GM23248 (cell line): ENCODE measurements around the gene PNMA6A. TPM values are rescaled to one million over a fixed set of nuclear protein-coding genes. Genes with fewer than 3 reads are reported as not detected.
"Not testable (repeated sequence)": the region's sequence is repeated elsewhere in the genome, so short reads cannot be mapped to it uniquely, and the experiment has no call there.

Experiments used
- DNase-seq: peaks from one replicate; pipeline ENCODE4 v3.0.0-alpha.2; 2015
- H2AFZ ChIP-seq: fragments of 200-600 bp; sonication (generic); 2 replicates; pipeline ENCODE4 v1.6.1; 2016; ENCODE audit warnings: antibody characterized with exemption
- H3F3A ChIP-seq: fragments of 200-600 bp; sonication (generic); 2 replicates; pipeline ENCODE4 v1.6.1; 2016; ENCODE audit warnings: mild to moderate bottlenecking, antibody characterized with exemption, mixed run types; ENCODE audit not compliant: insufficient read depth
- H3K27ac ChIP-seq: fragments of 200-600 bp; sonication (generic); 2 replicates; pipeline ENCODE4 v1.5.1; 2016; ENCODE audit warnings: mild to moderate bottlenecking
- H3K27me3 ChIP-seq: fragments of 200-600 bp; sonication (generic); replicated peaks from 2 replicates; pipeline ENCODE4 v1.6.1; 2016; ENCODE audit warnings: mild to moderate bottlenecking; ENCODE audit not compliant: insufficient read depth
- H3K36me3 ChIP-seq: fragments of 200-600 bp; sonication (generic); 2 replicates; pipeline ENCODE4 v1.6.1; 2016; ENCODE audit warnings: low read depth, mild to moderate bottlenecking
- H3K4me1 ChIP-seq: fragments of 200-600 bp; sonication (generic); 2 replicates; pipeline ENCODE4 v1.6.1; 2016; ENCODE audit warnings: mild to moderate bottlenecking; ENCODE audit not compliant: insufficient read depth
- H3K4me2 ChIP-seq: fragments of 200-600 bp; sonication (generic); one replicate; pipeline ENCODE4 v1.6.1; 2016; ENCODE audit warnings: mild to moderate bottlenecking; ENCODE audit not compliant: unreplicated experiment
- H3K4me3 ChIP-seq: fragments of 200-600 bp; sonication (generic); 2 replicates; pipeline ENCODE4 v1.5.1; 2016; ENCODE audit warnings: mild to moderate bottlenecking
- H3K79me2 ChIP-seq: fragments of 200-600 bp; sonication (generic); 2 replicates; pipeline ENCODE4 v1.6.1; 2016; ENCODE audit warnings: mild to moderate bottlenecking; ENCODE audit not compliant: insufficient read depth
- H3K9ac ChIP-seq: fragments of 200-600 bp; sonication (generic); 2 replicates; pipeline ENCODE4 v1.6.1; 2016; ENCODE audit warnings: mild to moderate bottlenecking
- H3K9me2 ChIP-seq: fragments of 200-600 bp; sonication (generic); 2 replicates; pipeline ENCODE4 v1.6.1; 2016; ENCODE audit warnings: mixed run types, mild to moderate bottlenecking, moderate library complexity; ENCODE audit not compliant: insufficient read depth
- H3K9me3 ChIP-seq: fragments of 200-600 bp; sonication (generic); one replicate; pipeline ENCODE4 v1.6.1; 2017; ENCODE audit warnings: low read depth
- H4K20me1 ChIP-seq: fragments of 200-600 bp; sonication (generic); 2 replicates; pipeline ENCODE4 v1.6.0; 2016; ENCODE audit not compliant: insufficient read depth
- WGBS, 2 experiments: methylation state at CpG; one replicate each; pipeline ENCODE4 v1.1.6; 2015 to 2017; ENCODE audit warnings: low lambda C conversion rate in 2 of 2, low coverage in 1 of 2; ENCODE audit errors: missing lambda C conversion rate in 2 of 2; 5-methylcytosine and 5-hydroxymethylcytosine counted together
- in situ Hi-C: fragments of 300-500 bp; cut with MboI; formaldehyde crosslinking; loops from 2 replicates; pipeline ENCODE4 v1.15.0; 2020
- polyA plus RNA-seq: library from polyadenylated mRNA; unstranded; fragments of >200 nt; fragmentation: Nextera tagmentation; extraction: Ambion mirVana; gene quantifications from 2 replicates; pipeline ENCODE4 v1.2.1, GENCODE V29; 2016
- small RNA-seq: library from RNA; depleted of rRNA; stranded (forward); fragments of <200 nt; gene quantifications from one replicate; pipeline ENCODE3, GENCODE V24; 2014; ENCODE audit warnings: low read depth, low replicate concordance
- total RNA-seq: library from RNA; depleted of rRNA; stranded (reverse); fragments of >200 nt; shearing (Covaris generic); gene quantifications from 2 replicates; pipeline ENCODE4 v1.2.3, GENCODE V29; 2014; rRNA removed

The PNMA6A gene
- total and polyA plus RNA-seq, 2 experiments from 2014 or later = 0.19 to 0.22 TPM

GRCh38 chrX:153123468-153123867 is 51.2 kb downstream of the PNMA6A start:
- H4K20me1 ChIP-seq, in situ Hi-C loops, H3K79me2 ChIP-seq, DNase-seq, H3F3A ChIP-seq, H3K4me3 ChIP-seq, H2AFZ ChIP-seq, H3K4me2 ChIP-seq, H3K9me3 ChIP-seq, H3K36me3 ChIP-seq, H3K27ac ChIP-seq, H3K4me1 ChIP-seq, H3K9ac ChIP-seq, H3K9me2 ChIP-seq, H3K27me3 ChIP-seq: not testable (repeated sequence)
- WGBS, 2 experiments = no CpG with 5 or more reads among the region's 14 CpGs

Small RNA genes within 50 kb of the gene (small RNA-seq; reads per million reads assigned to genes)
- gene AC243428.1 = not detected

Other genes starting within 250 kb of the PNMA6A start
- 51.7 and 73.7 TPM in 2 replicates for gene CETN2, start 241.7 kb upstream of the PNMA6A start, total RNA-seq
- 72.0 and 74.5 TPM in 2 replicates for gene CETN2, start 241.7 kb upstream of the PNMA6A start, polyA plus RNA-seq
- gene NSDHL, start 241.4 kb upstream of the PNMA6A start, total RNA-seq = 8.3 and 11.2 TPM in 2 replicates
- gene NSDHL, start 241.4 kb upstream of the PNMA6A start, polyA plus RNA-seq = 24.0 and 25.2 TPM in 2 replicates
- 4.5 and 7.2 TPM in 2 replicates for gene ZNF185, start 174.4 kb upstream of the PNMA6A start, total RNA-seq
- 3.7 and 4.0 TPM in 2 replicates for gene ZNF185, start 174.4 kb upstream of the PNMA6A start, polyA plus RNA-seq
- not detected in 2 replicates for gene PNMA5, start 78.3 kb upstream of the PNMA6A start, total RNA-seq
- gene PNMA5, start 78.3 kb upstream of the PNMA6A start, polyA plus RNA-seq = not detected in 2 replicates
- not detected in 2 replicates for gene PNMA3, start 16.0 kb upstream of the PNMA6A start, total RNA-seq
- not detected in 2 replicates for gene PNMA3, start 16.0 kb upstream of the PNMA6A start, polyA plus RNA-seq
- gene MAGEA1, start 106.8 kb downstream of the PNMA6A start, total RNA-seq = not detected in 2 replicates
- gene MAGEA1, start 106.8 kb downstream of the PNMA6A start, polyA plus RNA-seq = not detected in 2 replicates
- not detected in 2 replicates for gene PNMA6F, start 249.3 kb downstream of the PNMA6A start, total RNA-seq
- not detected in 2 replicates for gene PNMA6F, start 249.3 kb downstream of the PNMA6A start, polyA plus RNA-seq